H9 (cell line): Measurements from ENCODE around the gene LRRC8C. TPM values are rescaled to one million over a fixed set of nuclear protein-coding genes. Genes with fewer than 3 reads are reported as not detected.

Source experiments
- DNase-seq: peaks from one replicate; pipeline ENCODE4 v3.0.0-alpha.2; 2017
- H2AFZ ChIP-seq: one replicate; pipeline ENCODE4 v1.6.1; 2013; ENCODE audit warnings: mild to moderate bottlenecking, low read length, control low read depth, moderate library complexity
- H2AK5ac ChIP-seq: 2 replicates; pipeline ENCODE4 v1.6.1; 2013; ENCODE audit warnings: low read length, control low read depth, mixed read lengths; ENCODE audit not compliant: insufficient read length
- H2BK120ac ChIP-seq: one replicate; pipeline ENCODE4 v1.6.1; 2013; ENCODE audit warnings: low read depth, mild to moderate bottlenecking, low read length, control low read depth, inconsistent platforms; ENCODE audit not compliant: poor library complexity, severe bottlenecking
- H2BK12ac ChIP-seq: 2 replicates; pipeline ENCODE4 v1.6.1; 2013; ENCODE audit warnings: low read length, control low read depth, mixed read lengths, low read depth; ENCODE audit not compliant: insufficient read length
- H2BK15ac ChIP-seq: 2 replicates; pipeline ENCODE4 v1.6.1; 2013; ENCODE audit warnings: low read depth, low read length, control low read depth
- H2BK20ac ChIP-seq: one replicate; pipeline ENCODE4 v1.6.1; 2013; ENCODE audit warnings: low read depth, mild to moderate bottlenecking, low read length, control low read depth, inconsistent platforms; ENCODE audit not compliant: poor library complexity, severe bottlenecking
- H2BK5ac ChIP-seq: 2 replicates; pipeline ENCODE4 v1.6.1; 2013; ENCODE audit warnings: low read length, control low read depth, mixed read lengths; ENCODE audit not compliant: insufficient read length
- H3K14ac ChIP-seq: 2 replicates; pipeline ENCODE4 v1.6.1; 2013; ENCODE audit warnings: low read length, control low read depth; ENCODE audit not compliant: insufficient read depth
- H3K18ac ChIP-seq: 2 replicates; pipeline ENCODE4 v1.6.1; 2013; ENCODE audit warnings: low read depth, mild to moderate bottlenecking, mixed read lengths, low read length, control low read depth; ENCODE audit not compliant: insufficient read length
- H3K23ac ChIP-seq: 2 replicates; pipeline ENCODE4 v1.6.1; 2013; ENCODE audit warnings: low read length, control low read depth, mixed read lengths, low read depth; ENCODE audit not compliant: insufficient read length
- H3K23me2 ChIP-seq: 2 replicates; pipeline ENCODE4 v1.6.1; 2013; ENCODE audit warnings: low read depth, mild to moderate bottlenecking, mixed read lengths, low read length, control low read depth; ENCODE audit not compliant: insufficient read length, poor library complexity, severe bottlenecking
- H3K27ac ChIP-seq: 2 replicates; pipeline ENCODE4 v1.5.1; 2013; ENCODE audit warnings: low read length, control low read depth, mixed read lengths, low read depth; ENCODE audit not compliant: insufficient read length
- H3K27me3 ChIP-seq: 2 replicates; pipeline ENCODE4 v1.6.1; 2013; ENCODE audit warnings: low read length, control low read depth, inconsistent platforms; ENCODE audit not compliant: insufficient read depth
- H3K4ac ChIP-seq: 2 replicates; pipeline ENCODE4 v1.6.1; 2013; ENCODE audit warnings: low read depth, mild to moderate bottlenecking, control low read depth, inconsistent platforms, low read length, moderate library complexity
- H3K4me1 ChIP-seq: 2 replicates; pipeline ENCODE4 v1.6.1; 2013; ENCODE audit warnings: low read length, control low read depth, inconsistent platforms; ENCODE audit not compliant: insufficient read depth
- H3K4me2 ChIP-seq: 2 replicates; pipeline ENCODE4 v1.6.1; 2013; ENCODE audit warnings: low read length, control low read depth, mixed read lengths; ENCODE audit not compliant: insufficient read length, insufficient read depth
- H3K56ac ChIP-seq: 2 replicates; pipeline ENCODE4 v1.6.1; 2013; ENCODE audit warnings: low read depth, mild to moderate bottlenecking, mixed read lengths, low read length, control low read depth; ENCODE audit not compliant: insufficient read length
- H3K79me1 ChIP-seq: 2 replicates; pipeline ENCODE4 v1.6.1; 2013; ENCODE audit warnings: low read depth, mild to moderate bottlenecking, moderate library complexity, low read length, control low read depth, inconsistent platforms; ENCODE audit not compliant: insufficient read depth, poor library complexity, severe bottlenecking
- H3K79me2 ChIP-seq: 2 replicates; pipeline ENCODE4 v1.6.1; 2013; ENCODE audit warnings: low read length, control low read depth, inconsistent platforms; ENCODE audit not compliant: insufficient read depth
- H3K9ac ChIP-seq: 2 replicates; pipeline ENCODE4 v1.6.1; 2013; ENCODE audit warnings: low read length, control low read depth, mixed read lengths; ENCODE audit not compliant: insufficient read length; ENCODE audit errors: extremely low read depth
- H3K9me3 ChIP-seq: one replicate; pipeline ENCODE4 v1.6.1; 2013; ENCODE audit warnings: low read depth, low read length, inconsistent platforms; ENCODE audit not compliant: control insufficient read depth
- H3T11ph ChIP-seq: one replicate; pipeline ENCODE4 v1.6.1; 2013; ENCODE audit warnings: mild to moderate bottlenecking, low read length, control low read depth, inconsistent platforms
- H4K20me1 ChIP-seq: one replicate; pipeline ENCODE4 v1.6.1; 2013; ENCODE audit not compliant: control insufficient read depth, insufficient read length, insufficient read depth
- H4K5ac ChIP-seq: 2 replicates; pipeline ENCODE4 v1.6.1; 2013; ENCODE audit warnings: low read depth, mild to moderate bottlenecking, mixed read lengths, low read length, control low read depth; ENCODE audit not compliant: insufficient read length
- H4K8ac ChIP-seq: replicated peaks from 2 replicates; pipeline ENCODE4 v1.6.1; 2013; ENCODE audit warnings: low read length, control low read depth, mixed read lengths, low read depth; ENCODE audit not compliant: insufficient read length
- H4K91ac ChIP-seq: 2 replicates; pipeline ENCODE4 v1.6.1; 2013; ENCODE audit warnings: low read depth, mild to moderate bottlenecking, moderate library complexity, mixed read lengths, low read length, control low read depth; ENCODE audit not compliant: insufficient read length
- H3K27ac Mint-ChIP-seq, 3 experiments: 2 replicates in 2 of 3; 3 replicates in 1 of 3; pipeline ENCODE4 v1.8.0; 2020 to 2021; ENCODE audit warnings: mixed read lengths in 3 of 3, mild to moderate bottlenecking in 1 of 3, moderate library complexity in 1 of 3
- H3K27me3 Mint-ChIP-seq: 2 replicates; pipeline ENCODE4 v1.8.0; 2021; ENCODE audit warnings: low read depth, mild to moderate bottlenecking, moderate library complexity, mixed read lengths
- H3K36me3 Mint-ChIP-seq, 3 experiments: 2 replicates in 2 of 3; 3 replicates in 1 of 3; pipeline ENCODE4 v1.8.0; 2020 to 2021; ENCODE audit warnings: low read depth in 3 of 3, mixed read lengths in 3 of 3; ENCODE audit not compliant: insufficient read depth in 1 of 3
- H3K4me1 Mint-ChIP-seq, 2 experiments: 2 replicates each; pipeline ENCODE4 v1.8.0; 2020; ENCODE audit warnings: mixed read lengths in 2 of 2
- H3K4me3 Mint-ChIP-seq, 2 experiments: 2 replicates in 1 of 2; 3 replicates in 1 of 2; pipeline ENCODE4 v1.8.0; 2020 to 2021; ENCODE audit warnings: mild to moderate bottlenecking in 2 of 2, mixed read lengths in 2 of 2, moderate library complexity in 1 of 2
- H3K9me3 Mint-ChIP-seq, 2 experiments: 2 replicates in 1 of 2; 3 replicates in 1 of 2; pipeline ENCODE4 v1.8.0; 2020; ENCODE audit warnings: mild to moderate bottlenecking in 2 of 2, mixed read lengths in 2 of 2, moderate library complexity in 1 of 2
- CTCF ChIP-seq: fragments of 200-600 bp; sonication (generic); conservative IDR thresholded peaks from 3 replicates; pipeline ENCODE4 v1.8.0; 2021; ENCODE audit warnings: antibody characterized with exemption, mild to moderate bottlenecking
- WGBS: extraction: QIAGEN DNeasy Blood & Tissue Kit; methylation state at CpG from one replicate; pipeline ENCODE4 v1.1.7; 2013; ENCODE audit warnings: missing lambda C conversion rate, low lambda C conversion rate, mixed read lengths; ENCODE audit not compliant: insufficient read length; ENCODE audit errors: extremely low coverage; 5-methylcytosine and 5-hydroxymethylcytosine counted together
- total RNA-seq: library from RNA; stranded (reverse); gene quantifications from 2 replicates; pipeline ENCODE4 v1.2.1, GENCODE V29; 2021

Gene LRRC8C
- total RNA-seq, 1 experiment from 2014 or later, result 1.9 TPM

- DNase-seq, result peak; percentile 35
- Histone ChIP-seq H3K27ac (no peak overlapping the region), H3K27me3 (no peaks in the 10 kb centered on the region), H2BK20ac (no peak overlapping the region), H2BK5ac (no peak overlapping the region), H4K91ac (no peak overlapping the region), H2AFZ (no peak overlapping the region), H2BK120ac (no peak overlapping the region), H3K4ac (no peak overlapping the region), H3K9me3 (no peaks in the 10 kb centered on the region), H3K4me2 (no peak overlapping the region), H3T11ph (no peak overlapping the region), H2BK15ac (no peak overlapping the region), H3K4me1 (no peaks in the 10 kb centered on the region), H2AK5ac (no peak overlapping the region), H3K56ac (no peak overlapping the region), H2BK12ac (no peak overlapping the region), H3K23me2 (no peaks in the 10 kb centered on the region), H3K14ac (no peak overlapping the region), H3K79me1 (no peaks in the 10 kb centered on the region), H3K79me2 (no peaks in the 10 kb centered on the region), H4K20me1 (no peaks in the 10 kb centered on the region), H3K23ac (no peak overlapping the region), H4K8ac (no peak overlapping the region), H4K5ac (no peak overlapping the region), H3K9ac (no peak overlapping the region), H3K18ac (no peak overlapping the region)
- Mint-ChIP-seq H3K4me1 (peaks cover 5 to 8% of the 10 kb centered on the region in 2 experiments), H3K36me3 (peaks cover 12 to 18% (median 16%) of the 10 kb centered on the region in 3 experiments), H3K27ac (no peak overlapping the region), H3K9me3 (peaks cover 11 to 16% of the 10 kb centered on the region in 2 experiments), H3K4me3 (no peak overlapping the region), H3K27me3 (no peaks in the 10 kb centered on the region)
- peak; percentile 60 for TF ChIP-seq CTCF
- WGBS, result no CpG with 5 or more reads among the region's 3 CpGs
Measured at GRCh38 chr1:89615676-89616598, 17.0 kb upstream of the LRRC8C start.
